Body of pancreas (tissue), 4 donors: ENCODE measurements around the gene SAA2. TPM values are rescaled to one million over a fixed set of nuclear protein-coding genes. Genes with fewer than 3 reads are reported as not detected.

Source experiments
- ATAC-seq: fragments of 150-250 bp; one replicate; pipeline ENCODE4 v1.9.1; 2016
- DNase-seq, 4 donors: peaks; one replicate each; pipeline ENCODE4 v3.0.0-alpha.2; 2019
- H3K27ac ChIP-seq, 4 donors: fragments of 200-600 bp; sonication (generic); 1 replicate in 3 of 4; 2 replicates in 1 of 4; pipeline versions ENCODE4 v1.5.1 to v1.6.1; 2016 to 2019; ENCODE audit warnings: mild to moderate bottlenecking in 1 of 4, mixed read lengths in 1 of 4, moderate library complexity in 1 of 4
- H3K27me3 ChIP-seq, 2 donors: fragments of 200-600 bp; sonication (generic); one replicate each; pipeline ENCODE4 v1.6.0; 2016; ENCODE audit warnings: mild to moderate bottlenecking in 1 of 2
- H3K36me3 ChIP-seq, 2 donors: fragments of 200-600 bp; sonication (generic); replicated peaks in 1 of 2; 2 replicates each; pipeline ENCODE4 v1.5.1; 2016; ENCODE audit warnings: low read depth in 2 of 2; ENCODE audit not compliant: insufficient read depth in 1 of 2
- H3K4me1 ChIP-seq: fragments of 200-600 bp; sonication (generic); one replicate; pipeline ENCODE4 v1.6.0; 2016
- H3K4me3 ChIP-seq, 2 donors: fragments of 200-600 bp; sonication (generic); 1 replicate in 1 of 2; 2 replicates in 1 of 2; pipeline ENCODE4 v1.5.1; 2016 to 2019
- H3K9me3 ChIP-seq, 3 donors: fragments of 200-600 bp; sonication (generic); 1 replicate in 2 of 3; 2 replicates in 1 of 3; pipeline ENCODE4 v1.5.1; 2016
- POLR2A ChIP-seq, 3 donors: fragments of 450-650 bp; IDR thresholded peaks; one replicate each; pipeline ENCODE4 v1.6.1; 2016; ENCODE audit warnings: antibody characterized with exemption in 3 of 3, mild to moderate bottlenecking in 2 of 3
- WGBS, 2 donors: methylation state at CpG; one replicate each; pipeline ENCODE4 v1.1.5; 2017; 5-methylcytosine and 5-hydroxymethylcytosine counted together
- intact Hi-C: fragments of 100-400 bp; cut with DNase I; formaldehyde crosslinking; loops from one replicate; pipeline ENCODE4 v1.15.1; 2023
- total RNA-seq, 2 donors: library from RNA; depleted of rRNA; stranded (reverse); fragments of >200 nt; gene quantifications; one replicate each; pipeline ENCODE4 v1.1.0, GENCODE V29; 2016
- TF ChIP-seq, protein P1 (sequence below), 7 experiments: fragments of 450-650 bp in 4 of 7; fragments of 200-600 bp in 3 of 7; sonication (generic) in 3 of 7; IDR thresholded peaks; one replicate each; pipeline ENCODE4 v1.5.1; 2016 to 2019; ENCODE audit warnings: antibody characterized with exemption in 7 of 7

SAA2 gene
- total RNA-seq, 2 donors from 2014 or later: 9.3 to 18.1 TPM

DNA sequence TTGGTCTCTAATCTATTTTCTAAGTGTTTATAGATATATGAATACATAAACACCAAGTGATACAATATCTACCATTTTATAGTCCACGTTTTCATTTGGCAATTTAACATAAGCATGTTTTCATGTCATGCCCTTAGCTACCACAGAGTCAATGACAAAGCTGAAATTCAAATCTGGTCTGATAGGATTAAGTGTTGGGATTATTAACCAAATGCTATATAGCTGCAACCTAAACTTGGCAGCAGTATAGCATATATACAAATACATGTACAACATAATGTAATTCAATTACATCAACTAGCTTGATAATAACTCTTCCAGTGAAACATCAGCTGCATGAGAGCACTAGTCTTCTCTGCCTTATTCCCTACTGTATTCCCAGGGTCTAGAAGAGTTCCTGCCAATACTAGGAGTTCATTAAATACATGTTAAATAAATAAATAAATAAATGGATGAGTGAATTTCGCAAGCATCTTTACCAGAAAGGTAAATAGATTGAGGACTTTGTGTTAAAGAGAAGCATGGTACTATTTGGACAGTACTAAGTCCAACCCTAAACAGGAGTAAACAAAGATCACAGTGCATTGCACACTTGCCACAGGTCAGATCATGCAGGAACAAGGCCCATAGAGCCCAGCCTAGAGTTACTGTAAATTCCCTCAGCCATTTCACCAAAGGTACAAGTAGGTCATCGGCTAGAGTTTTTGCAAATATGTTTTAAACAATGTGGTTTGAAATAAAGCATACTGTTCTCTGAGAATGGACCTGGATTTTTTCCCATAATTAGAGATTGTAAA is 24.7 kb downstream of the SAA2 start:
- Histone ChIP-seq H3K4me3 (no peak overlapping the region), H3K36me3 (no peaks in the 10 kb centered on the region), H3K9me3 (no peaks in the 10 kb centered on the region), H3K4me1 (no peaks in the 10 kb centered on the region), H3K27me3 (no peaks in the 10 kb centered on the region), H3K27ac (no peak overlapping the region)
- DNase-seq: no peak
- intact Hi-C loops: no loop called here
- 40 to 51% methylated on average over 3 of the region's 3 CpGs for WGBS, 2 donors
- TF ChIP-seq, protein P1, sequence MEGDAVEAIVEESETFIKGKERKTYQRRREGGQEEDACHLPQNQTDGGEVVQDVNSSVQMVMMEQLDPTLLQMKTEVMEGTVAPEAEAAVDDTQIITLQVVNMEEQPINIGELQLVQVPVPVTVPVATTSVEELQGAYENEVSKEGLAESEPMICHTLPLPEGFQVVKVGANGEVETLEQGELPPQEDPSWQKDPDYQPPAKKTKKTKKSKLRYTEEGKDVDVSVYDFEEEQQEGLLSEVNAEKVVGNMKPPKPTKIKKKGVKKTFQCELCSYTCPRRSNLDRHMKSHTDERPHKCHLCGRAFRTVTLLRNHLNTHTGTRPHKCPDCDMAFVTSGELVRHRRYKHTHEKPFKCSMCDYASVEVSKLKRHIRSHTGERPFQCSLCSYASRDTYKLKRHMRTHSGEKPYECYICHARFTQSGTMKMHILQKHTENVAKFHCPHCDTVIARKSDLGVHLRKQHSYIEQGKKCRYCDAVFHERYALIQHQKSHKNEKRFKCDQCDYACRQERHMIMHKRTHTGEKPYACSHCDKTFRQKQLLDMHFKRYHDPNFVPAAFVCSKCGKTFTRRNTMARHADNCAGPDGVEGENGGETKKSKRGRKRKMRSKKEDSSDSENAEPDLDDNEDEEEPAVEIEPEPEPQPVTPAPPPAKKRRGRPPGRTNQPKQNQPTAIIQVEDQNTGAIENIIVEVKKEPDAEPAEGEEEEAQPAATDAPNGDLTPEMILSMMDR (IDR thresholded peaks at IDR 0.05): no peak
- TF ChIP-seq POLR2A (IDR thresholded peaks at IDR 0.05): no peak
- ATAC-seq: no peak

DNA sequence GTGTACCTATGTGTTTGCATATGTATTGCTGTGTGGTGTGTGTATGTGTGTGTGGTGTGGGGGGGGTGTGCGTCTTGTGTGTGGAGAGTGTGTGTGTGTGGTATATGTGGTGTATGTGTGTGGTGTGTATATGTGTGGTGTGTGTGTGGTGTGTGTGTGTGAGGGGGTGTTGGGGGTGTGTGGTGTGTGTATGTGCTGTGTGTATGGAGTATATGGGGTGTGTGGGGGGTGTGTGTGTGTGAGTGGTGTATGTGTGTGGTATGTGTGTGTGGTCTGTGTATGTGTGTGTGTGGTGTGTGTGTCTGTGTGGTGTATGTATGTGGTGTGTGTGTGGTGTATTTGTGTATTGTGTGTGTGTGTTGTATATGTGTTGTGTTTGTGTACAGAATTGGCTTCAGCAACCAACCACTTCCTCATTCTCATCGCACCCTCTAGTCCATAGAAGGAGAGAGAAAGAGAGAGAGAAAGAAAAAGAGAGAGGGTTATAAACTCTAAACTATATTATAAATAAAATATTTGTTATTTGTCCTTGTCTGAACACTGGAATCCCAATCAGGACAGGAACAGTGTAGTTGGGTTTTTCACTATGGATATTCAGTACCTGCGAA is 25.6 kb downstream of the SAA2 start:
- 77 to 84% methylated on average over 3 of the region's 3 CpGs for WGBS, 2 donors
- no peak for TF ChIP-seq POLR2A (IDR thresholded peaks at IDR 0.05)
- TF ChIP-seq, protein P1 (IDR thresholded peaks at IDR 0.05): no peak
- intact Hi-C loops: no loop called here
- Histone ChIP-seq H3K36me3 (no peaks in the 10 kb centered on the region), H3K27me3 (no peaks in the 10 kb centered on the region), H3K4me1 (no peaks in the 10 kb centered on the region), H3K4me3 (no peak overlapping the region), H3K27ac (no peak overlapping the region), H3K9me3 (no peaks in the 10 kb centered on the region)
- no peak for ATAC-seq
- no peak for DNase-seq

DNA sequence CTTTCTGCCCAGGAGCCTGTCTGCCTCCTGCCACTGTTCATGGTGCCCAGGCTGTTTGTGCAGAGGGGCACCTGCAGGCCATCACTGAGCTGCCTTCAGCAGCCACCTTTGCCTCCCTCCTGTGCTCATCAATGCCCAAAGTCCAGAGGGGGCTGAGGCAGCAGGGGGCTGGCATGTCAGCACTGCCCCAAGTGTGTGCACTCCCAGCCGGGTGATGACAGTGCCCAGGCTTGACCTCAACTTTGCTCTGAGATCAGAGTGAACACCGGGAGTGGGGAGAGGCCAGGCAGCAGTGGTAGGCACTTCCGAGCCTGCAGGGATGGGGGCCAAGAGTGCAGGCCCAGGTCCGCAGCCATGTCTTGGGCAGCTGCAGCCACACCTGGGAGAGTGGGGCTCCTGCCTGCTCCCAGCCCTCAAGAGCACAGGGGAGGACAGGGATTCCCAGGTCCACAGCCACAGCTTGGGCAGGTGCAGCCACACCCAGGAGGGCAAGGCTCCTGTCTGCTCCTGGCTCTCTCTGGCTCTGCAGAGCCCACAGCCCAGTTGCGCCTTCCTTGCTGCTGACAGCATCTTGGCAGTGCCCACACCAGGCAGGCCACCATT is 27.1 kb downstream of the SAA2 start:
- DNase-seq (no peak), ATAC-seq (no peak)
- no peaks in the 10 kb centered on the region for H3K4me1 ChIP-seq
- no peak overlapping the region for H3K4me3 ChIP-seq
- no peaks in the 10 kb centered on the region for H3K9me3 ChIP-seq
- WGBS, 2 donors: 75% methylated on average over 5 of the region's 5 CpGs; no CpG with 5 or more reads in 1 of the 2 donors
- H3K27ac ChIP-seq: no peak overlapping the region
- H3K27me3 ChIP-seq: no peaks in the 10 kb centered on the region
- intact Hi-C loops: no loop called here
- no peak for TF ChIP-seq POLR2A (IDR thresholded peaks at IDR 0.05)
- TF ChIP-seq, protein P1 (IDR thresholded peaks at IDR 0.05): no peak
- no peaks in the 10 kb centered on the region for H3K36me3 ChIP-seq

DNA sequence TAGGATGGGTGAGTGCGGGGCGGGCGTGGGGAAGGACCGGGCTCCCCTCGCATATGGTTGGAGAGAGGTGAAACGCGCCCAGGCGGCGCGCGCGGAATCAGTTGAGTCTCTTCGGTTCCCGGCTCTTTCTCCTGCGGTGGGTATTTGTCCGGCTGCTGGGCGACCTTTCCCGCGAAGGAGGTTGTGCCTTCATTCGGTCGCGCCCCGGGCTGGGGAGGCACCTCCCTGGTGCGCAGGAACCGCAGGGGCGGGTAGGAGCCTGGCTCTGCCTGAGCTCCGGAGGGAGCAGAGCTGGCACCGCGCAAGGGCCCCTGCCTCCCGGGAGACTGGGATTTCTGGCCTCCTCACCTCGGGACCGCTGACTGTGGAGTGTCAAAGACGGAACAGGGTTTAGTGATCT is 39.4 kb downstream of the SAA2 start:
- Histone ChIP-seq H3K27ac (no peak overlapping the region), H3K27me3 (no peaks in the 10 kb centered on the region), H3K4me3 (no peak overlapping the region), H3K36me3 (no peaks in the 10 kb centered on the region), H3K4me1 (no peaks in the 10 kb centered on the region), H3K9me3 (no peaks in the 10 kb centered on the region)
- no peak for ATAC-seq
- WGBS, 2 donors: 23% methylated on average over 9 to 33 of the region's 33 CpGs
- TF ChIP-seq, protein P1 (IDR thresholded peaks at IDR 0.05): no peak
- no peak for TF ChIP-seq POLR2A (IDR thresholded peaks at IDR 0.05)
- intact Hi-C loops: no loop called here
- no peak for DNase-seq
